UCSD-AML1 (cell line): ENCODE data around the gene METTL3.
A peak's percentile ranks its signal among the peaks of the same experiment; 100 is the strongest.

Experiments used
- DNase-seq: peaks from one replicate; lab custom pipeline; 2025; ENCODE audit not compliant: unreplicated experiment; lab: John Stamatoyannopoulos, UW

METTL3 gene

GRCh38 chr14:21476925-21477681 lies 34.0 kb downstream of the METTL3 start, which contains the start of the genes RAB2B and TOX4:
TSS of gene RAB2B (minus strand) at chr14:21476959. CDS start at chr14:21476872, 87 bp downstream.
TSS of gene TOX4 (plus strand) at chr14:21477195. CDS start at chr14:21477279, 84 bp downstream.
- DNase-seq, result peak; percentile 95

GRCh38 chr14:21476523-21476924 lies 34.6 kb downstream of the METTL3 start:
- no peak for DNase-seq

GRCh38 chr14:21475767-21476522 lies 35.2 kb downstream of the METTL3 start:
- no peak for DNase-seq

- DNase-seq, result no peak
Observed at GRCh38 chr14:21467616-21468015, 43.5 kb downstream of the METTL3 start.

GRCh38 chr14:21455912-21456667 lies 55.0 kb downstream of the METTL3 start, which contains the start of gene CHD8:
TSS of gene CHD8 (minus strand) at chr14:21456123. CDS start at chr14:21431643, 24,480 bp downstream.
- DNase-seq, result peak; percentile 99

GRCh38 chr14:21455592-21455911 lies 55.6 kb downstream of the METTL3 start:
- DNase-seq, result no peak

- no peak for DNase-seq
Observed at GRCh38 chr14:21454843-21455544, 56.1 kb downstream of the METTL3 start.

- no peak for DNase-seq
Observed at GRCh38 chr14:21449899-21450216, 61.3 kb downstream of the METTL3 start.
